Stromal cell of bone marrow (primary cell): Measurements from ENCODE around the gene RAI14.

ENCODE experiments used
- DNase-seq: peaks from one replicate; pipeline ENCODE4 v3.0.0-alpha.2; 2012; ENCODE audit warnings: low read depth

The RAI14 gene

GRCh38 chr5:34857161-34857560 is 201.0 kb downstream of the RAI14 start:
- peak; percentile 78 for DNase-seq

- no peak for DNase-seq
These were observed 201.8 kb downstream of the RAI14 start for GRCh38 chr5:34857894-34858293.

- DNase-seq = peak; percentile 39
These were observed 202.7 kb downstream of the RAI14 start for GRCh38 chr5:34858790-34859189.

- no peak for DNase-seq
These were observed 203.1 kb downstream of the RAI14 start for GRCh38 chr5:34859253-34859652.

GRCh38 chr5:34863946-34864345 is 207.8 kb downstream of the RAI14 start:
- DNase-seq = no peak

- DNase-seq = no peak
These were observed 209.0 kb downstream of the RAI14 start for GRCh38 chr5:34865091-34865490.

GRCh38 chr5:34866989-34867471 is 210.9 kb downstream of the RAI14 start:
- DNase-seq = no peak

GRCh38 chr5:34867660-34868059 is 211.5 kb downstream of the RAI14 start:
- DNase-seq = no peak

- DNase-seq = no peak
These were observed 212.7 kb downstream of the RAI14 start for GRCh38 chr5:34868791-34869190.

- DNase-seq = no peak
These were observed 213.1 kb downstream of the RAI14 start for GRCh38 chr5:34869256-34869655.

- no peak for DNase-seq
These were observed 214.3 kb downstream of the RAI14 start for GRCh38 chr5:34870382-34870781.

GRCh38 chr5:34876275-34876674 is 220.1 kb downstream of the RAI14 start:
- no peak for DNase-seq

GRCh38 chr5:34881246-34881645 is 225.1 kb downstream of the RAI14 start:
- DNase-seq = no peak
